IMR-90 (cell line): ENCODE measurements around the gene PIGM. TPM values are rescaled to one million over a fixed set of nuclear protein-coding genes. Genes with fewer than 3 reads are reported as not detected.

Source experiments
- ATAC-seq: fragments of 200-7000 bp; cut with Tn5 transposase; 2 replicates; pipeline ENCODE4 v1.9.1; 2020; ENCODE audit warnings: low read depth, mild to moderate bottlenecking, moderate library complexity
- BruUV-seq: library from RNA; stranded (reverse); fragments of 400-500 nt; replicated peaks from 2 replicates; lab custom pipeline; 2021; lab: Mats Ljungman, UMichigan
- CTCF ChIA-PET: fragments of 300-600 bp; formaldehyde crosslinking; extraction: SDS; loops from one replicate; lab custom pipeline; 2021; ENCODE audit warnings: antibody characterized with exemption; lab: Yijun Ruan, JAX
- POLR2A ChIA-PET: fragments of 300-600 bp; sonication (Branson Sonifier 250); formaldehyde crosslinking; loops from one replicate; lab custom pipeline; 2022; ENCODE audit warnings: antibody characterized with exemption; ENCODE audit not compliant: unreplicated experiment; lab: Charles Lee
- DNase-seq: peaks from one replicate; pipeline ENCODE4 v3.0.0; 2013
- H2AFZ ChIP-seq: replicated peaks from 2 replicates; pipeline ENCODE3; 2013; ENCODE audit warnings: low read length, mild to moderate bottlenecking; ENCODE audit not compliant: poor library complexity
- H2AK5ac ChIP-seq: 2 replicates; pipeline ENCODE4 v1.6.1; 2013; ENCODE audit warnings: low read depth, low read length, inconsistent platforms
- H2AK9ac ChIP-seq: replicated peaks from 2 replicates; pipeline ENCODE3; 2013; ENCODE audit warnings: mild to moderate bottlenecking, low read depth, low read length, moderate library complexity; ENCODE audit not compliant: poor library complexity
- H2BK120ac ChIP-seq: 2 replicates; pipeline ENCODE4 v1.6.1; 2013; ENCODE audit warnings: low read depth, low read length, inconsistent platforms
- H2BK15ac ChIP-seq: 3 replicates; pipeline ENCODE4 v1.6.1; 2013; ENCODE audit warnings: low read depth, low read length, inconsistent platforms
- H2BK20ac ChIP-seq: 2 replicates; pipeline ENCODE4 v1.6.1; 2013; ENCODE audit warnings: low read depth, mild to moderate bottlenecking, inconsistent platforms, low read length, moderate library complexity
- H2BK5ac ChIP-seq: 2 replicates; pipeline ENCODE4 v1.6.1; 2013; ENCODE audit warnings: mild to moderate bottlenecking, low read depth, low read length, inconsistent platforms; ENCODE audit not compliant: poor library complexity, severe bottlenecking
- H3K14ac ChIP-seq: replicated peaks from 2 replicates; pipeline ENCODE4 v1.6.1; 2013; ENCODE audit warnings: low read depth, low read length, inconsistent platforms
- H3K18ac ChIP-seq: 2 replicates; pipeline ENCODE4 v1.6.1; 2013; ENCODE audit warnings: low read depth, low read length, control low read depth
- H3K23ac ChIP-seq: 2 replicates; pipeline ENCODE4 v1.6.1; 2013; ENCODE audit warnings: low read depth, low read length, inconsistent platforms
- H3K27ac ChIP-seq: 2 replicates; pipeline ENCODE4 v1.5.1; 2013; ENCODE audit warnings: mild to moderate bottlenecking, control low read depth, low read length; ENCODE audit not compliant: insufficient read depth
- H3K27me3 ChIP-seq: 2 replicates; pipeline ENCODE4 v1.6.1; 2013; ENCODE audit warnings: low read length; ENCODE audit not compliant: control insufficient read depth, insufficient read depth
- H3K36me3 ChIP-seq: 2 replicates; pipeline ENCODE4 v1.6.1; 2013; ENCODE audit warnings: low read length, mixed read lengths; ENCODE audit not compliant: control insufficient read depth, insufficient read depth
- H3K4ac ChIP-seq: 2 replicates; pipeline ENCODE4 v1.6.1; 2013; ENCODE audit warnings: low read depth, low read length, inconsistent platforms
- H3K4me1 ChIP-seq: 2 replicates; pipeline ENCODE4 v1.6.1; 2013; ENCODE audit warnings: low read length, mixed read lengths; ENCODE audit not compliant: control insufficient read depth, insufficient read depth
- H3K4me2 ChIP-seq: 2 replicates; pipeline ENCODE4 v1.6.1; 2013; ENCODE audit warnings: low read depth, mild to moderate bottlenecking, control low read depth, low read length, moderate library complexity
- H3K4me3 ChIP-seq: 2 replicates; pipeline ENCODE4 v1.5.1; 2013; ENCODE audit warnings: low read depth, mild to moderate bottlenecking, control low read depth, low read length, moderate library complexity; ENCODE audit not compliant: insufficient read depth
- H3K56ac ChIP-seq: 2 replicates; pipeline ENCODE4 v1.6.1; 2013; ENCODE audit warnings: low read length, inconsistent platforms; ENCODE audit not compliant: insufficient read depth; ENCODE audit errors: extremely low read depth
- H3K79me1 ChIP-seq, 2 experiments: 2 replicates each; pipeline ENCODE4 v1.6.1; 2013; ENCODE audit warnings: low read length in 2 of 2, inconsistent platforms in 1 of 2, low read depth in 1 of 2
- H3K9ac ChIP-seq: 2 replicates; pipeline ENCODE4 v1.6.1; 2013; ENCODE audit warnings: low read depth, low read length, control low read depth
- H3K9me1 ChIP-seq: 2 replicates; pipeline ENCODE4 v1.6.1; 2013; ENCODE audit warnings: low read length, inconsistent platforms; ENCODE audit not compliant: insufficient read depth
- H3K9me3 ChIP-seq: 2 replicates; pipeline ENCODE4 v1.6.1; 2013; ENCODE audit warnings: low read length; ENCODE audit not compliant: control insufficient read depth, insufficient read depth
- H4K20me1 ChIP-seq: 2 replicates; pipeline ENCODE4 v1.6.1; 2013; ENCODE audit warnings: low read length, inconsistent platforms; ENCODE audit not compliant: insufficient read depth
- H4K5ac ChIP-seq: 2 replicates; pipeline ENCODE4 v1.6.1; 2013; ENCODE audit warnings: mild to moderate bottlenecking, low read depth, low read length, control low read depth
- H4K8ac ChIP-seq, 2 experiments: 2 replicates each; pipeline ENCODE4 v1.6.1; 2013; ENCODE audit warnings: low read depth in 2 of 2, low read length in 2 of 2, control low read depth in 1 of 2, inconsistent platforms in 1 of 2
- H4K91ac ChIP-seq: 2 replicates; pipeline ENCODE4 v1.6.1; 2013; ENCODE audit warnings: low read depth, low read length, inconsistent platforms; ENCODE audit not compliant: insufficient read depth
- BHLHE40 ChIP-seq: fragments of 150-350 bp; IDR thresholded peaks from 2 replicates; pipeline ENCODE4 v1.6.1; 2016; ENCODE audit warnings: mild to moderate bottlenecking, low read depth, low read length
- CHD1 ChIP-seq: IDR thresholded peaks from 2 replicates; pipeline ENCODE4 v1.6.1; 2012; ENCODE audit warnings: low read depth, low read length, improper control_type of control experiment
- ELK1 ChIP-seq: fragments of 150-350 bp; IDR thresholded peaks from 2 replicates; pipeline ENCODE4 v1.6.1; 2016; ENCODE audit warnings: low read depth, mild to moderate bottlenecking, low read length, moderate library complexity, borderline replicate concordance
- FOS ChIP-seq: fragments of 150-350 bp; IDR thresholded peaks from 2 replicates; pipeline ENCODE4 v1.6.1; 2016; ENCODE audit warnings: low read depth, low read length
- MAFK ChIP-seq: IDR thresholded peaks from 2 replicates; pipeline ENCODE4 v1.6.1; 2012; ENCODE audit warnings: low read depth, low read length, improper control_type of control experiment
- MXI1 ChIP-seq: IDR thresholded peaks from 2 replicates; pipeline ENCODE4 v1.6.1; 2012; ENCODE audit warnings: low read depth, mild to moderate bottlenecking, low read length, moderate library complexity, borderline replicate concordance
- RCOR1 ChIP-seq: IDR thresholded peaks from 2 replicates; pipeline ENCODE4 v1.6.1; 2012; ENCODE audit warnings: mild to moderate bottlenecking, low read length, improper control_type of control experiment; ENCODE audit not compliant: insufficient replicate concordance
- RFX5 ChIP-seq: IDR thresholded peaks from 2 replicates; pipeline ENCODE4 v1.8.0; 2012; ENCODE audit warnings: low read depth, mild to moderate bottlenecking, low read length, moderate library complexity
- WGBS, 2 experiments: methylation state at CpG; one replicate each; pipeline versions ENCODE4 v1.1.5 to v1.1.7; 2013; ENCODE audit warnings: missing lambda C conversion rate in 2 of 2; ENCODE audit not compliant: insufficient read length in 1 of 2; ENCODE audit errors: extremely low coverage in 2 of 2; 5-methylcytosine and 5-hydroxymethylcytosine counted together
- dilution Hi-C: fragments of 300-500 bp; cut with HindIII; formaldehyde crosslinking; loops from one replicate; pipeline ENCODE4 v1.14.3; 2018; ENCODE audit warnings: low sequenced_read_pairs; ENCODE audit not compliant: unreplicated experiment
- in situ Hi-C: fragments of 300-500 bp; cut with MboI; formaldehyde crosslinking; loops from 3 replicates; pipeline ENCODE4 v1.14.3; 2019; ENCODE audit warnings: low sequenced_read_pairs, inconsistent platforms, mixed read lengths
- intact Hi-C: fragments of 100-400 bp; cut with micrococcal nuclease; formaldehyde crosslinking; loops from 2 replicates; pipeline ENCODE4 v1.10.0; 2022
- polyA plus RNA-seq, 3 experiments: library from polyadenylated mRNA; depleted of rRNA; stranded (reverse); fragments of >200 nt; gene quantifications; 2 replicates each; pipeline ENCODE4 v1.2.3, GENCODE V29; 2012; ENCODE audit warnings: low replicate concordance in 1 of 3
- total RNA-seq: library from RNA; depleted of rRNA; stranded (reverse); fragments of >200 nt; gene quantifications from 2 replicates; pipeline ENCODE4 v1.2.3, GENCODE V29; 2012

The PIGM gene
- total and polyA plus RNA-seq, 2 of the 4 experiments (the other 2 are of a cell fraction): 2.9 TPM

- H4K8ac ChIP-seq: no peak overlapping the region
Observed at GRCh38 chr1:159990005-159990404, 41.8 kb downstream of the PIGM start.

More at GRCh38 chr1:159990005-159990404, 41.8 kb downstream of the PIGM start:
- peaks cover 6% of the 10 kb centered on the region for H3K27me3 ChIP-seq
- ATAC-seq: no peak
- no peaks in the 10 kb centered on the region for H3K9me3 ChIP-seq
- H2BK5ac ChIP-seq: no peak overlapping the region
- no peak overlapping the region for H2AK5ac ChIP-seq
- no peaks in the 10 kb centered on the region for H3K9me1 ChIP-seq
- intact Hi-C loops (no loop called here), in situ Hi-C loops (no loop called here), dilution Hi-C loops (no loop called here)
- no peak overlapping the region for H2BK120ac ChIP-seq
- no peak overlapping the region for H3K9ac ChIP-seq
- H3K4me1 ChIP-seq: peaks cover 2% of the 10 kb centered on the region; the same call in 1 of the 2 replicates
- no peak overlapping the region for H3K4me3 ChIP-seq
- H2AFZ ChIP-seq: no peak overlapping the region
- no peak for DNase-seq
- H3K79me1 ChIP-seq: no peaks in the 10 kb centered on the region
- H2AK9ac ChIP-seq: no peak overlapping the region
- no CpG with 5 or more reads among the region's 5 CpGs for WGBS, 2 experiments
- no peak for TF ChIP-seq CHD1
- no peak for TF ChIP-seq RFX5
- no peak for TF ChIP-seq ELK1
- no peak for TF ChIP-seq MAFK
- no peak for TF ChIP-seq RCOR1
- TF ChIP-seq BHLHE40: no peak
- TF ChIP-seq MXI1: no peak
- TF ChIP-seq FOS: no peak
- no peak overlapping the region for H3K18ac ChIP-seq
- no TSS peak for BruUV-seq
- H4K5ac ChIP-seq: no peak overlapping the region
- H3K14ac ChIP-seq: no peak overlapping the region
- POLR2A ChIA-PET: no interaction called here
- H3K4me2 ChIP-seq: no peak overlapping the region
- H3K4ac ChIP-seq: no peak overlapping the region
- H2BK15ac ChIP-seq: no peak overlapping the region
- H3K56ac ChIP-seq: no peak overlapping the region
- no peaks in the 10 kb centered on the region for H4K20me1 ChIP-seq
- no peak overlapping the region for H3K27ac ChIP-seq
- H3K23ac ChIP-seq: no peak overlapping the region
- H3K36me3 ChIP-seq: no peaks in the 10 kb centered on the region
- no peak overlapping the region for H2BK20ac ChIP-seq
- CTCF ChIA-PET: no interaction called here
- H4K91ac ChIP-seq: no peak overlapping the region
